ENCODE measurements around the gene NAV2. TPM values are rescaled to one million over a fixed set of nuclear protein-coding genes. Genes with fewer than 3 reads are reported as not detected.

NAV2 gene
- total and polyA plus RNA-seq, 9 donors = 25.7 to 70.6 (median 46.1) TPM

GRCh38 chr11:19912958-19913892 lies 200.6 kb downstream of the NAV2 start:
- Histone ChIP-seq H3K27me3 (ENCODE audit: control insufficient read depth, insufficient read depth, low read length) (no peaks in the 10 kb centered on the region), H3K27ac (ENCODE audit: low read length) (no peak overlapping the region), H3K9me3 (replicated peaks; ENCODE audit: control insufficient read depth, low read depth, low read length) (no peaks in the 10 kb centered on the region), H3K36me3 (ENCODE audit: control insufficient read depth, insufficient read depth, low read length) (peaks cover 12% of the 10 kb centered on the region), H3K4me3 (ENCODE audit: low read length) (no peak overlapping the region), H3K4me1 (ENCODE audit: control insufficient read depth, insufficient read depth, low read length) (peaks cover 31% of the 10 kb centered on the region)
- DNase-seq = no peak
- WGBS (ENCODE audit: insufficient coverage) = 65% methylated on average over 6 of the region's 10 CpGs

GRCh38 chr11:19913893-19914249 lies 201.2 kb downstream of the NAV2 start:
- H3K4me1 ChIP-seq (ENCODE audit: control insufficient read depth, insufficient read depth, low read length) = peaks cover 31% of the 10 kb centered on the region
- no peak overlapping the region for H3K4me3 ChIP-seq (ENCODE audit: low read length)
- H3K9me3 ChIP-seq (replicated peaks; ENCODE audit: control insufficient read depth, low read depth, low read length) = no peaks in the 10 kb centered on the region
- H3K27me3 ChIP-seq (ENCODE audit: control insufficient read depth, insufficient read depth, low read length) = no peaks in the 10 kb centered on the region
- no peak overlapping the region for H3K27ac ChIP-seq (ENCODE audit: low read length)
- no peak for DNase-seq
- peaks cover 12% of the 10 kb centered on the region for H3K36me3 ChIP-seq (ENCODE audit: control insufficient read depth, insufficient read depth, low read length)
- 50% methylated on average over 1 of the region's 3 CpGs for WGBS (ENCODE audit: insufficient coverage)

GRCh38 chr11:19915808-19916207 lies 203.2 kb downstream of the NAV2 start:
- peaks cover 15% of the 10 kb centered on the region for H3K36me3 ChIP-seq (ENCODE audit: control insufficient read depth, insufficient read depth, low read length)
- peaks cover 28% of the 10 kb centered on the region for H3K4me1 ChIP-seq (ENCODE audit: control insufficient read depth, insufficient read depth, low read length)
- H3K27me3 ChIP-seq (ENCODE audit: control insufficient read depth, insufficient read depth, low read length) = no peaks in the 10 kb centered on the region
- no peak for DNase-seq
- WGBS (ENCODE audit: insufficient coverage) = no CpG with 5 or more reads among the region's 1 CpG
- no peak overlapping the region for H3K4me3 ChIP-seq (ENCODE audit: low read length)
- H3K27ac ChIP-seq (ENCODE audit: low read length) = no peak overlapping the region
- H3K9me3 ChIP-seq (replicated peaks; ENCODE audit: control insufficient read depth, low read depth, low read length) = no peaks in the 10 kb centered on the region

GRCh38 chr11:19917069-19917468 lies 204.4 kb downstream of the NAV2 start:
- DNase-seq = no peak
- WGBS (ENCODE audit: insufficient coverage) = no CpG with 5 or more reads among the region's 1 CpG
- peaks cover 15% of the 10 kb centered on the region for H3K36me3 ChIP-seq (ENCODE audit: control insufficient read depth, insufficient read depth, low read length)
- no peak overlapping the region for H3K4me3 ChIP-seq (ENCODE audit: low read length)
- H3K27ac ChIP-seq (ENCODE audit: low read length) = no peak overlapping the region
- peaks cover 19% of the 10 kb centered on the region for H3K4me1 ChIP-seq (ENCODE audit: control insufficient read depth, insufficient read depth, low read length)
- H3K27me3 ChIP-seq (ENCODE audit: control insufficient read depth, insufficient read depth, low read length) = no peaks in the 10 kb centered on the region
- H3K9me3 ChIP-seq (replicated peaks; ENCODE audit: control insufficient read depth, low read depth, low read length) = no peaks in the 10 kb centered on the region

- H3K27me3 ChIP-seq (ENCODE audit: control insufficient read depth, insufficient read depth, low read length) = no peaks in the 10 kb centered on the region
- no peak for DNase-seq
- H3K9me3 ChIP-seq (replicated peaks; ENCODE audit: control insufficient read depth, low read depth, low read length) = no peaks in the 10 kb centered on the region
- no peak overlapping the region for H3K27ac ChIP-seq (ENCODE audit: low read length)
- peaks cover 8% of the 10 kb centered on the region for H3K4me1 ChIP-seq (ENCODE audit: control insufficient read depth, insufficient read depth, low read length)
- WGBS (ENCODE audit: insufficient coverage) = 90% methylated on average over 3 of the region's 5 CpGs
- H3K36me3 ChIP-seq (ENCODE audit: control insufficient read depth, insufficient read depth, low read length) = peaks cover 15% of the 10 kb centered on the region
- H3K4me3 ChIP-seq (ENCODE audit: low read length) = no peak overlapping the region
Observed at GRCh38 chr11:19918302-19919049, 205.8 kb downstream of the NAV2 start.

- no peak for DNase-seq
- Histone ChIP-seq H3K4me3 (ENCODE audit: low read length) (no peak overlapping the region), H3K4me1 (ENCODE audit: control insufficient read depth, insufficient read depth, low read length) (peaks cover 2% of the 10 kb centered on the region), H3K9me3 (replicated peaks; ENCODE audit: control insufficient read depth, low read depth, low read length) (no peaks in the 10 kb centered on the region), H3K27me3 (ENCODE audit: control insufficient read depth, insufficient read depth, low read length) (no peaks in the 10 kb centered on the region), H3K36me3 (ENCODE audit: control insufficient read depth, insufficient read depth, low read length) (peaks cover 12% of the 10 kb centered on the region), H3K27ac (ENCODE audit: low read length) (no peak overlapping the region)
- 96% methylated on average over 4 of the region's 7 CpGs for WGBS (ENCODE audit: insufficient coverage)
Observed at GRCh38 chr11:19919050-19919561, 206.5 kb downstream of the NAV2 start.

GRCh38 chr11:19920982-19921381 lies 208.3 kb downstream of the NAV2 start:
- Histone ChIP-seq H3K4me3 (ENCODE audit: low read length) (no peak overlapping the region), H3K27ac (ENCODE audit: low read length) (no peak overlapping the region), H3K9me3 (replicated peaks; ENCODE audit: control insufficient read depth, low read depth, low read length) (no peaks in the 10 kb centered on the region), H3K27me3 (ENCODE audit: control insufficient read depth, insufficient read depth, low read length) (no peaks in the 10 kb centered on the region), H3K36me3 (ENCODE audit: control insufficient read depth, insufficient read depth, low read length) (peaks cover 6% of the 10 kb centered on the region), H3K4me1 (ENCODE audit: control insufficient read depth, insufficient read depth, low read length) (no peaks in the 10 kb centered on the region)
- DNase-seq = no peak
- WGBS (ENCODE audit: insufficient coverage) = 0% methylated on average over 1 of the region's 2 CpGs

- Histone ChIP-seq H3K36me3 (ENCODE audit: control insufficient read depth, insufficient read depth, low read length) (peaks cover 6% of the 10 kb centered on the region), H3K27me3 (ENCODE audit: control insufficient read depth, insufficient read depth, low read length) (no peaks in the 10 kb centered on the region), H3K9me3 (replicated peaks; ENCODE audit: control insufficient read depth, low read depth, low read length) (no peaks in the 10 kb centered on the region), H3K4me1 (ENCODE audit: control insufficient read depth, insufficient read depth, low read length) (peaks cover 5% of the 10 kb centered on the region), H3K4me3 (ENCODE audit: low read length) (no peak overlapping the region), H3K27ac (ENCODE audit: low read length) (no peak overlapping the region)
- no CpG with 5 or more reads among the region's 3 CpGs for WGBS (ENCODE audit: insufficient coverage)
- DNase-seq = no peak
Observed at GRCh38 chr11:19921976-19922688, 209.5 kb downstream of the NAV2 start.

GRCh38 chr11:19922689-19923035 lies 210.0 kb downstream of the NAV2 start:
- Histone ChIP-seq H3K36me3 (ENCODE audit: control insufficient read depth, insufficient read depth, low read length) (peaks cover 4% of the 10 kb centered on the region), H3K27me3 (ENCODE audit: control insufficient read depth, insufficient read depth, low read length) (no peaks in the 10 kb centered on the region), H3K9me3 (replicated peaks; ENCODE audit: control insufficient read depth, low read depth, low read length) (no peaks in the 10 kb centered on the region), H3K4me1 (ENCODE audit: control insufficient read depth, insufficient read depth, low read length) (peaks cover 5% of the 10 kb centered on the region), H3K4me3 (ENCODE audit: low read length) (no peak overlapping the region), H3K27ac (ENCODE audit: low read length) (no peak overlapping the region)
- 80% methylated on average over 1 of the region's 3 CpGs for WGBS (ENCODE audit: insufficient coverage)
- no peak for DNase-seq

GRCh38 chr11:19923626-19924025 lies 211.0 kb downstream of the NAV2 start:
- Histone ChIP-seq H3K36me3 (ENCODE audit: control insufficient read depth, insufficient read depth, low read length) (peaks cover 4% of the 10 kb centered on the region), H3K4me1 (ENCODE audit: control insufficient read depth, insufficient read depth, low read length) (peaks cover 5% of the 10 kb centered on the region), H3K4me3 (ENCODE audit: low read length) (no peak overlapping the region), H3K27ac (ENCODE audit: low read length) (no peak overlapping the region), H3K9me3 (replicated peaks; ENCODE audit: control insufficient read depth, low read depth, low read length) (no peaks in the 10 kb centered on the region), H3K27me3 (ENCODE audit: control insufficient read depth, insufficient read depth, low read length) (no peaks in the 10 kb centered on the region)
- DNase-seq = no peak
- WGBS (ENCODE audit: insufficient coverage) = no CpG with 5 or more reads among the region's 1 CpG
